HCEC 1CT (cell line): ENCODE data around the gene TLL2.
A peak's percentile ranks its signal among the peaks of the same experiment; 100 is the strongest.

Source experiments
- DNase-seq: peaks from one replicate; pipeline ENCODE4 v3.0.0-alpha.2; 2017

TLL2 gene

GRCh38 chr10:96418582-96418981, 95.1 kb downstream of the TLL2 start:
- no peak for DNase-seq

- DNase-seq: no peak
Measured at GRCh38 chr10:96417441-96417840, 96.3 kb downstream of the TLL2 start.

GRCh38 chr10:96416643-96417042, 97.1 kb downstream of the TLL2 start:
- no peak for DNase-seq

GRCh38 chr10:96415891-96416554, 97.7 kb downstream of the TLL2 start:
- DNase-seq: no peak

- DNase-seq: no peak
Measured at GRCh38 chr10:96415150-96415890, 98.4 kb downstream of the TLL2 start.

- no peak for DNase-seq
Measured at GRCh38 chr10:96414303-96414702, 99.4 kb downstream of the TLL2 start.

GRCh38 chr10:96413151-96413787, 100.5 kb downstream of the TLL2 start:
- no peak for DNase-seq

- DNase-seq: no peak
Measured at GRCh38 chr10:96411716-96412320, 101.9 kb downstream of the TLL2 start.

- DNase-seq: no peak
Measured at GRCh38 chr10:96410296-96410695, 103.4 kb downstream of the TLL2 start.

GRCh38 chr10:96408201-96408600, 105.5 kb downstream of the TLL2 start:
- DNase-seq: no peak

GRCh38 chr10:96407560-96408069, 106.1 kb downstream of the TLL2 start:
- no peak for DNase-seq

GRCh38 chr10:96406091-96406490, 107.6 kb downstream of the TLL2 start:
- DNase-seq: no peak

- no peak for DNase-seq
Measured at GRCh38 chr10:96402417-96403305, 111.1 kb downstream of the TLL2 start.

- DNase-seq: no peak
Measured at GRCh38 chr10:96401036-96401435, 112.7 kb downstream of the TLL2 start.

GRCh38 chr10:96400465-96400864, 113.3 kb downstream of the TLL2 start:
- no peak for DNase-seq

GRCh38 chr10:96397902-96398301, 115.8 kb downstream of the TLL2 start:
- no peak for DNase-seq

- peak; percentile 53 for DNase-seq
Measured at GRCh38 chr10:96395931-96396877, 117.5 kb downstream of the TLL2 start.

GRCh38 chr10:96390460-96390864, 123.3 kb downstream of the TLL2 start:
- no peak for DNase-seq

GRCh38 chr10:96389785-96390184, 123.9 kb downstream of the TLL2 start:
- no peak for DNase-seq

GRCh38 chr10:96387601-96388000, 126.1 kb downstream of the TLL2 start:
- no peak for DNase-seq

GRCh38 chr10:96387161-96387560, 126.6 kb downstream of the TLL2 start:
- DNase-seq: no peak
